ENCODE results near the gene KCNK1.

Gene KCNK1

GRCh38 chr1:233613252-233614172 lies at the start of gene KCNK1:
KCNK1 (plus strand) TSS chr1:233614106; CDS start chr1:233614172, 66 bp downstream.
- peak; percentile 40 for DNase-seq (ENCODE audit: low spot score)
- in situ Hi-C loops (cut with MboI; ENCODE audit: low sequenced_read_pairs, unreplicated experiment) = no loop called here
- TF ChIP-seq CTCF (IDR thresholded peaks at IDR 0.05; ENCODE audit: borderline replicate concordance, control extremely low read depth, extremely low read depth, insufficient read depth, missing control alignments) = no peak

GRCh38 chr1:233565313-233565712 lies 48.6 kb upstream of the KCNK1 start:
- in situ Hi-C loops (cut with MboI; ENCODE audit: low sequenced_read_pairs, unreplicated experiment) = no loop called here
- no peak for TF ChIP-seq CTCF (IDR thresholded peaks at IDR 0.05; ENCODE audit: borderline replicate concordance, control extremely low read depth, extremely low read depth, insufficient read depth, missing control alignments)
- no peak for DNase-seq (ENCODE audit: low spot score)

- no peak for DNase-seq (ENCODE audit: low spot score)
- TF ChIP-seq CTCF (IDR thresholded peaks at IDR 0.05; ENCODE audit: borderline replicate concordance, control extremely low read depth, extremely low read depth, insufficient read depth, missing control alignments) = no peak
- in situ Hi-C loops (cut with MboI; ENCODE audit: low sequenced_read_pairs, unreplicated experiment) = no loop called here
Measured at GRCh38 chr1:233566886-233567285, 47.0 kb upstream of the KCNK1 start.

- DNase-seq (ENCODE audit: low spot score) = no peak
- in situ Hi-C loops (cut with MboI; ENCODE audit: low sequenced_read_pairs, unreplicated experiment) = no loop called here
- TF ChIP-seq CTCF (IDR thresholded peaks at IDR 0.05; ENCODE audit: borderline replicate concordance, control extremely low read depth, extremely low read depth, insufficient read depth, missing control alignments) = no peak
Measured at GRCh38 chr1:233569636-233570035, 44.3 kb upstream of the KCNK1 start.

- in situ Hi-C loops (cut with MboI; ENCODE audit: low sequenced_read_pairs, unreplicated experiment) = no loop called here
- no peak for DNase-seq (ENCODE audit: low spot score)
- TF ChIP-seq CTCF (IDR thresholded peaks at IDR 0.05; ENCODE audit: borderline replicate concordance, control extremely low read depth, extremely low read depth, insufficient read depth, missing control alignments) = no peak
Measured at GRCh38 chr1:233570216-233570615, 43.7 kb upstream of the KCNK1 start.

- TF ChIP-seq CTCF (IDR thresholded peaks at IDR 0.05; ENCODE audit: borderline replicate concordance, control extremely low read depth, extremely low read depth, insufficient read depth, missing control alignments) = no peak
- in situ Hi-C loops (cut with MboI; ENCODE audit: low sequenced_read_pairs, unreplicated experiment) = no loop called here
- DNase-seq (ENCODE audit: low spot score) = no peak
Measured at GRCh38 chr1:233570706-233571105, 43.2 kb upstream of the KCNK1 start.

Measured in GM13976 (cell line).